DMS153 (cell line): ENCODE results near the gene SOX18.
"Not testable (repeated sequence)": the region's sequence is repeated elsewhere in the genome, so short reads cannot be mapped to it uniquely, and the experiment has no call there.

ENCODE experiments used
- DNase-seq: peaks from one replicate; lab custom pipeline; 2025; lab: John Stamatoyannopoulos, UW

Gene SOX18

DNA sequence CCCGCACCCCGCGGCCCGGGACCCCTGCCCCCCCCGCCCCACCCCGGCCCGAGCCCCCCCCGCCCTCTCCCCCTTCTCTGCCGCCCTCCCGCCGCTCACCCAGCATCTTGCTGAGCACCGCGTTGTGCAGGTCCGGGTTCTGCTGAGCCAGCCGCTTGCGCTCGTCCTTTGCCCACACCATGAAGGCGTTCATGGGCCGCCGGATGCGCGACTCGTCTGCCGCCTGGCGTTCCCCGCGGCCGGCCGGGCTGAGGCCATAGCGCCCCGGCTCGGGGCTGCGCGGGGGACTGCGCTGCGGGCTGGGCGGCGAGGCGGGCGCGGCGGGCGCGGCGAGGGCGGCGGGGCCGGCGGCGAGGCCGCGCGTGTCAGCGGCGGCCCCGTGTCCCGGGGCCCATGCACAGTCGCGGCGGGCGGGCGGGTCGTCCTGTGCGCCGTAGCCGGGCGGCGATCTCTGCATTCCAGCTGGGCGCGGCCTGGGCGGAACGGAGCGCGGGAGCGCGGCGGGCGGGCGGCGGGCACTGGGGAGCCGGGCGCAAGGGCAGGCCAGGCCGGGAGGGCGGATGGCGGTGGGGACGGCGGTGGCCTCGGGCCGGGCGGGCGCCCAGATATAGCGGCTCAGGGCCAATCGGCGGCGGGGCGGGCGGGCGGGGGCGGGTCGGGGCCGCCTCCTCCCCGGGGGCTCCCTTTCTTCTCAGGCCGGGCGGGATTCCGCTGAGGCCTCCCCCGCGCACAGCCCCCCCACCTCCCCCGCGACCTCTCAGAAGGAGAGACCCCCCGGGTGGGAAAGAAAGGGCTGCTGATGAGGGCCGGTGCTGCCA, at the start of gene SOX18:
Gene SOX18, minus strand, starts transcription at position 580 of the 818 bp plus-strand sequence. Its CDS starts 123 bp downstream, at position 457.
- no peak for DNase-seq

DNA sequence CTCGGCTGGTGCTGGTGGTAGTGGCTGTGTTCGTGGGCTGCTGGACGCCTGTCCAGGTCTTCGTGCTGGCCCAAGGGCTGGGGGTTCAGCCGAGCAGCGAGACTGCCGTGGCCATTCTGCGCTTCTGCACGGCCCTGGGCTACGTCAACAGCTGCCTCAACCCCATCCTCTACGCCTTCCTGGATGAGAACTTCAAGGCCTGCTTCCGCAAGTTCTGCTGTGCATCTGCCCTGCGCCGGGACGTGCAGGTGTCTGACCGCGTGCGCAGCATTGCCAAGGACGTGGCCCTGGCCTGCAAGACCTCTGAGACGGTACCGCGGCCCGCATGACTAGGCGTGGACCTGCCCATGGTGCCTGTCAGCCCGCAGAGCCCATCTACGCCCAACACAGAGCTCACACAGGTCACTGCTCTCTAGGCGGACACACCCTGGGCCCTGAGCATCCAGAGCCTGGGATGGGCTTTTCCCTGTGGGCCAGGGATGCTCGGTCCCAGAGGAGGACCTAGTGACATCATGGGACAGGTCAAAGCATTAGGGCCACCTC, 49.1 kb upstream of the SOX18 start:
- DNase-seq, result no peak

DNA sequence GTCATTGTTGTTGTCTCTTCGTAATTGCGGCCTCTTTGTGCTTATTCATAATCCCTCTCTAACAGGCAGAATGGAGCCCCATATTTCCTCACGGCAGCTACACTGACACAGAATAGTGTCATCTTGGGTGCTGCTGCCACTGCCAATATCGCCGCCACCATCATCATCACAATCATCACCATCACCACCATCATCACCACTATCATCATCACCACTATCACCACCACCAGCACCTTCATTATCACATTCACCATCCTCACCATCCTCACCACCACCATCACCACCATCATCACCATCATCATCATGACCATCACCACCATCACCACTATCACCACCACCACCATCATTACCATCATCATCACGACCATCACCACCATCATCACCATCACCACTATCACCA, 47.1 kb upstream of the SOX18 start:
- no peak for DNase-seq

DNA sequence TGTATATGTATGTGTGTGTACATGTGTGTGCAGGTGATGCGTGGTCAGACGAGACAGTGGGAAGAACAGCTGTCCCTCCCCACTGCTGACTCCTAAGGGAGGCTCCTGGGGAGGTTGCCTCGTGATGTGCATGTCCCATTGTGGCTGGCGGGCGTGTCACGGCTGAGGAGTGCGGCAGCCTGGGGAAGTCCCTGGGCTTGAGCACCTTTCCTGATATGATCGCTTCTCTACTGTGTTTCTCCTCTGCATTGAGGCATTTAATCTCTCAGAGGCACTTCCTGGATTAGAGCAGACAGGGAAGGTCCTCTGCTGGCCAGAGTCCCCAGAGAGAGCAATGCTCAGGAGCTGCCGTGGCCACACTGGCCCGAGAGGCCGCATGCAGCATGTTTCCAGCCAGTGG, 46.5 kb upstream of the SOX18 start:
- no peak for DNase-seq

DNA sequence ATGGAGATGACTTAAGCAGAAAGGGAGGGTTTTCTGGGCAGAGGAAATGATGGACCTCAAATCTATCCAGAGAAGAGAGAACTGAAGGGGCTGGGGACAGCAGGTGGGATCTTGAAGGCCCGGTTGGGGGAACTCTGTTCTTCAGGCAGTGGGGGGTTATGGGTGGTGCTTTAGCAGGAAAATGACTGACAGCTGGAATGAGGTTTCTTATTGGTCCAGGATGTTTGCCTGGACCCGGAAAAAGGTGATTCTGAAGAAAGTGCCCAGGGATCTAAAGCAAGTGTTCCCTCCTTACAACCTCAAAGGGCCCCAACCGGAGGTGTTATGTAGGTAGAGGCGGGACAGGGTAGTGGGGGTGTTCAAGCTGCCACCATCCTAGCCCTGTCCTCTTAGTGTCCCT, 46.0 kb upstream of the SOX18 start:
- no peak for DNase-seq

DNA sequence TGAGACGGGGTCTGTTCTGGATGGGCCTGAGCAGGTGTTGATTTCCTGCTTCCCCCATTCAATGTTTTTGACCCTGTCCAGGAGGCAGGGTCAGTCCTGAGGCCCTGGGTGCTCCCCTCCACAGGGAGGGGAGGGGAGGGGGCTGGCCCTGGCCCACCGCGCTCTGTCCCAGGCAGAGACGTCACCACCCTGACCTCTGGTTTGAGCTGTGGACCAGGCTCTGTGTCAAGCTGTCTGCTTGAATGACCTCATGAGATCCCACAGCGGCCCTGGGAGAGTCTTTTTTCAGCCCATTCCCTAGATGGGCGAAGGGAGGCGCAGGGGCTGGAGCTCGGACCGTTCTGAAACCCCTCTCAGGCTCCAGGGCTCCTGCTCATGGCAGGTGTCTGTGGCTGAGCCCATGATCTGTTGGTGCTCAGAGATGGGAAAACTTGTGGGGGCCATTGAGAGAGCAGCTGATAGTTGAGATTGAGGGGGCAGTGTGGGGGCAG, 43.6 kb upstream of the SOX18 start:
- DNase-seq, result no peak

DNA sequence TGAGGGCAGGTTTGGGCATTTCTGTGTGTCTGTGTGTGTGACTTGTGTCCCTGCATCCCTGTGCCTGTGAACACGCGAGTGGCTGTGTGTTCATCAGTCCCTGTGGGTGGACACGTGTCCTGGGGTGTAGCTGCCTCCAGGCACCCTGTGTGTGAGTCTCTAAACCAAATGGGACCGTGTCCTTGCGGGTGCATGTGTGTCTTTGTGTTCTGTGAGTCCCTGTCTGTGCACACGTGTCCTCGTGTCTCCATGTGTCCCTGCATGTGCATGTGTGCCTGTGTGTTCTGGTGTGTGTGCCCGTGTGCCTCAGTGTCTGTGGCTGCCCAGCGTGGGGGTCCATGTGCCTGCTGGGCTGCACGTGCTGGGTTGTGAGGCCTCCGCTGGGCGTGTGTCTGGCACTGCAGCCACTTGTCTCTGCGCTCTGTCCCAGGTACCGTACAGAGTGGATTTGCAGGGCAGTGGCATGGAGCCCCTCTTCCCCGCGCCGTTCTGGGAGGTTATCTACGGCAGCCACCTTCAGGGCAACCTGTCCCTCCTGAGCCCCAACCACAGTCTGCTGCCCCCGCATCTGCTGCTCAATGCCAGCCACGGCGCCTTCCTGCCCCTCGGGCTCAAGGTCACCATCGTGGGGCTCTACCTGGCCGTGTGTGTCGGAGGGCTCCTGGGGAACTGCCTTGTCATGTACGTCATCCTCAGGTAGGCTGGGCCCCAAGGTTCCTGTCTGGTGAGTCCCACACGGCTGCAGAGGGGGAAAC, 43.0 kb upstream of the SOX18 start:
- no peak for DNase-seq

DNA sequence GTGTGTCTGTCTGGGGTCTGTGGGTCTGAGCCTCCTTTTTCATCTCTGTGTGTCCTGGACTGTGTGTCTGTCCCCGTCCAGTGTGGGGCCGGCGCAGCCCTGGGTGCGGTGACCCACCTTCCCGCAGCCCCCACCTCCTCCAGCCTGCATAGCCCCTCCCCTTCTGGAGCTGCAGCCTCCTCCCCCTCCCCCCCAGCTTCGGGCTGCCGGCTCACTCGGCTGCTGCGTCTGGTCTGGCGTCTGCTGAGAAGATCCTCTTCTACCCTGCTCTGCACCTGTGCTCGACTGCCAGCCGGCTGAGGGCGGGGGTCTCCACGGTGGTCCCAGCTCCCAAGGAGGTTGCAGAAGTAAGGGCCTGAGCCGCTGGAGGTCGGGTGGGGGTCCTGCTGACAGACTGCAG, 42.3 kb upstream of the SOX18 start:
- no peak for DNase-seq

DNA sequence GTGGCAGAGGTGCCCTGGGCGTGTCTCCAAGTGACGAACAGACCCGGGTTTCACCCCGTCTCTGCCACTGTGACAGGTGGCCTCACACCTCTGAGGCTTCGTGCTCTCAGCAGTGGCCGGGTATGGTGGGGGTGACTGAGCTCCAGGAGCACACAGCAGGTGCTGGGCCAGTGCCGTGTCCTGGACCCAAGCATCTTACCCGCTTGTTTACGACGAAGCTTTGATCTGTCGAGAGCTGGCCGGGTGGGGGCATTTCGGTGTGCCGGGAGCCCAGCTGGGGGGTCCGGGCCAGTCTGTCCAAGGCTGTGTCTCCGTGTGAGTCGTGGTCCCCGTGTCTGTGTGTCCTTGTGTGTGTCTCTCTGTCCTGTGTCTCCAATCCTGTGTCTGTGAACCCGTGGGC, 41.9 kb upstream of the SOX18 start:
- DNase-seq, result no peak

DNA sequence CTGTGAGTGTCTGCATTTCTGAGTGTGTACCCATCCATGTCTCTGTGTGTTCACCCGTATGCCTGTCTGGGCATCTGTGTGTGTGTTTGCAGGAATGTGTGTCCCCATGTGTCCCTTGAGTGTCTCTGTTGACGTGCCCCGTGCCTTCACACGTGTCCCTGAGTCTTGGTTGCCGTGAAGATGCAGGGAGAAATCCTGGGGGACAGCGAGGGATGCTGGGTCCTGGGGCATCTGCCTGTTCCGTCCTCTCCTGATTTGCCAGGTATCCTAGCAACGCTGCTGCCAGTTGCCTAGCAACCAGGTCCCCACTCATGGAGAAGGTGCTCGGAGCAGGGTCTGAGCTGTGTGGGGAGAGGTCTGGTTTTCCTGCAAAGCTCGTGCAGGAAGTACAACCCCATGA, 40.7 kb upstream of the SOX18 start:
- no peak for DNase-seq

DNA sequence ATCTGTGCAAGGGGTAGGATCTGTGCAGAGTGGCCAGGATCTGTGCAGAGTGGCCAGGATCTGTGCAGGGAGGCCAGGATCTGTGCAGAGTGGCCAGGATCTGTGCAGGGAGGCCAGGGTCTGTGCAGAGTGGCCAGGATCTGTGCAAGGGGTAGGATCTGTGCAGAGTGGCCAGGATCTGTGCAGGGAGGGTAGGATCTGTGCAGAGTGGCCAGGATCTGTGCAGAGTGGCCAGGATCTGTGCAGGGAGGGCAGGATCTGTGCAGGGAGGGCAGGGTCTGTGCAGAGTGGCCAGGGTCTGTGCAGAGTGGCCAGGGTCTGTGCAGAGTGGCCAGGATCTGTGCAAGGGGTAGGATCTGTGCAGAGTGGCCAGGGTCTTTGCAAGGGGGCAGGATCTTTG, 39.1 kb upstream of the SOX18 start:
- not testable (repeated sequence) for DNase-seq

DNA sequence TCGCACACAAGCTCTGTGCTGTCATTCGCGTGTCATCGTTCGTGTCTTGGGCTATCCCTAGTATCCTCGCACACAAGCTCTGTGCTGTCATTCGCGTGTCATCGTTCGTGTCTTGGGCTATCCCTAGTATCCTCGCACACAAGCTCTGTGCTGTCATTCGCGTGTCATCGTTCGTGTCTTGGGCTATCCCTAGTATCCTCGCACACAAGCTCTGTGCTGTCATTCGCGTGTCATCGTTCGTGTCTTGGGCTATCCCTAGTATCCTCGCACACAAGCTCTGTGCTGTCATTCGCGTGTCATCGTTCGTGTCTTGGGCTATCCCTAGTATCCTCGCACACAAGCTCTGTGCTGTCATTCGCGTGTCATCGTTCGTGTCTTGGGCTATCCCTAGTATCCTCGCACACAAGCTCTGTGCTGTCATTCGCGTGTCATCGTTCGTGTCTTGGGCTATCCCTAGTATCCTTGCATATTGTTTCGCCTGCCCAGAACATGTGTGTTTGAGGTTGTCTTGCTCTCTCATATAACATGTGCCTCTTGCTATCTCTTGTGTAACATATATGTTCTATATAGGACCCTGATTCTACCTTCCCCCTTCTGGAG, 37.9 kb upstream of the SOX18 start:
- not testable (repeated sequence) for DNase-seq

DNA sequence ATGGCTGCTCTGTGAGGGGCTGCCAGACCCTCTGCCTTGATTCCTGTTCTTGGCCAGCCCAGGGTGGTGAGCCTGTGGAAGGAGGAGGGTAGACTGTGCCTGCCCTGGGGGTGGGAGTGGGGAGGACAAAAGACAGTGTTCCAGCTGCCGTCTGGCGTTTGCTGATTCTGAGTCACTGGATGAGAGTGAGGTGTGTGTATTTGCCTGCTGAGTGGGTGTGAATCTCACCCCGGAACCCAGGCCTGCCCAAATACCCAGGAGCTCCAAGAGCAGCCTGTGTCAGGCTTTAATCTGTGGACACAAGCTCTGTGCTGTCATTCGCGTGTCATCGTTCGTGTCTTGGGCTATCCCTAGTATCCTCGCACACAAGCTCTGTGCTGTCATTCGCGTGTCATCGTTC, 37.4 kb upstream of the SOX18 start:
- no peak for DNase-seq

DNA sequence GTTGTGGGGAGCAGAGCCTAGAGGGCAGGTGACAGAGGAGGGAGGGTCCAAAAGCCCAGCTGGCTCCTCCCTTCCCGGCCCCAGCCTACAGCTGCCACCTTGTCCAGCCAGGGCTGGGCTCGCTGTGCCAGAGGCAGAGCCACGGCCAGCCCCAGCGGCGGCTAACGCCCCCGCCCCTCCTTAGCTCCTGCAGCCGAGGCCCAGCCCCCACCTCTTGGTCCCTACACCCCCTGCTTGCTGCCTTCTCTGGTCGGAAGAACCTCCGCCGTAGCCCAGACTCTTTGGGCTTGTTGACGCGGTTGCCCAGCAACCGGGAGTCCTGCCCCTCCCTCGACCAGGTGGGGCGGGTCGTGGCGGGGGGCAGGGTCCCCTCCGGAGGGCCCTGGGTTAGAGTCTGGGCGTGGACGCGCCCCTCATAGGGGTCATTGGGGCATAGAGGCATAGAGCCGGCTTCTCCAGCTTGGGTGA, 35.3 kb upstream of the SOX18 start:
- no peak for DNase-seq

DNA sequence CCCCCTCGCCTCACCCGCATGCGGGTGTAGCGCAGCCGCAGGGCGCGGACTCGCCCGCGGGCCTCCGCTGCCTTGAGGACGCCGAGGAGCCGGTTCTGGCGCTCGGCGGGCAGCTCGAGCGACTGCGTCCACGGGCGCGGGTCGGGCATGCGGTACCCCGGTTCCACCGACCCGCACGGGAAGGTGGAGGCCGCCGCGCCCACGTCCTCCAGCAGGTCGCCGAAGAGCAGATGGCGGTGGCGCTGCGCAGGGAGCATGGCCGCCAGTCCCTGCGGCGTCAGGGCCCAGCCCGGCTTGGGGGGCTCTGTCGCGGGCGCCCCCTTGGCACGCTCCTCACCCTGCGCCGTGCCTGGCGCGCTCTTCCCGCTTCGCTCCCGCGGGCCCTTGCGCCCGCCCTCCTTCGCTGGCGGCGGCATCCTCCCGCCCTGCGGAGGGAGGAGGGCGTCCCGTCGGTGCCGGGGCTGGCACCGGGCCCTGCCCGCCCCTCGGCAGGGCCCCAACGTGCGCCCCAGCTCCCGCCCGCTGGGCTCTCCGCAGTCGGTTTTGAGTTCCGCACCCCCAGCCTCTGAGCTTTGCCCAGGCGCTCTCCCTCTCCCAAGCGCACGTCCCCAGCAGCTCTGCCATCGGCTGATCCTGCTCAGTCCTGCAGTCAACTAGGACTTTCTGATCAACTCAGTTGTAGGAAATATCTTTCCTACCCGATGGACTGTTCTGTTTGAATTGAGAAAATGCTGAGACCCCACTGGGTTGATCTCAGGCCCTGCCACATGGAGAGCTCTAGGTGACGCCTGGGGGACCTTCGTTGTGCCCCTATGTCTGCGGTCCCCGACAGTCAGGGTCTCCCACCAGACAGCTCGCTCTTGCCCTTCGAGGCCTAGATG, 34.6 kb upstream of the SOX18 start, which contains the start of gene LKAAEAR1:
Gene LKAAEAR1, minus strand, starts transcription at position 595 of the 881 bp plus-strand sequence. Its CDS starts 179 bp downstream, at position 416.
- DNase-seq, result no peak

DNA sequence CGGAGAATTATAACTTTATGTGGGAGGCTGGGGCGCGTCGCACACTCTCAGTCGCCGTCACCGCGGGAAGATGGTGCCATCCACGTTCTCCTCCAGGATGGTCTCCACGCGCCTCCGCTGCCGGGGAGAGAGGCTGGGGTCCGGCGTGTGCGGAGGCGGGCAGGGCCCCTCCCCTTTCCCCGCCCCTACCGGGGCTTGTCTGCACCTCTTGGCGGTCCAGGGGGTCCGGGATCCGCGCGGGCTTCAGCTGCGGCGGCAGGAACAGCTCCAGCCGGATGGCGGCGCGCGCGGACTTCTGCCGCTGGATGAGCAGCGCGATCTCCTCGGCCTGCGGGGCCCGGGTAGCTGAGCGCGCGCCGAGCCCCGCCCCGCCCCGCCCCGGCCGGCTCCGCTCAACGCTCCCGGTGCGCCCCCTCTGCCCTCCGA, 34.0 kb upstream of the SOX18 start:
- DNase-seq, result peak; percentile 25

DNA sequence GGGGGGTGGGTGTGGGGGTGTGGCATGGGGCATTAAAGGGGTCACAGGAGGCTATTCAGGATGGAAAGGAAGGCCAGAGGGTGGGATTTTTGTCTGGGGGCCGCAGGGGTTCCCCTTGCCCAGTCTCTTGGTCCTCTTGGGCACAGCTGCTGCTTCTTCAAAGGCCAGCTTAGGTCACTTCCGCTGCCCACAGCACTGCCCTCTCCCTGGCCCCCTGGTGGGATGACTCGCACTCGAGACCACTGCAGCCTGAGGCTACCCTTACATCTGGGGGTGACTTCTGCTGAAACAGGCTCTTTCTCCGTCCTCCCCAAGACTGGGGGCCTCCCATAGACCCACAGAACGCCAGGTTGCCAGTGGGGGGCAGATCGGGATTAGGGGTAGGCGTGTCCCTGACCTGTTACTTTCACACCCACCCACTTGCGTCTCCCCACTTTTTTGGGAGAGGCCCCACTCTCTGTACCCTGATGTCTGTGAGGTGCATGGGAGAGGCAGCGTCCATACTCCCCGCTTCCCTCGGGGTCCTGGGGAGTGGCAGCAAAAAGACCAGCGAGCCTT, 33.5 kb upstream of the SOX18 start:
- no peak for DNase-seq

DNA sequence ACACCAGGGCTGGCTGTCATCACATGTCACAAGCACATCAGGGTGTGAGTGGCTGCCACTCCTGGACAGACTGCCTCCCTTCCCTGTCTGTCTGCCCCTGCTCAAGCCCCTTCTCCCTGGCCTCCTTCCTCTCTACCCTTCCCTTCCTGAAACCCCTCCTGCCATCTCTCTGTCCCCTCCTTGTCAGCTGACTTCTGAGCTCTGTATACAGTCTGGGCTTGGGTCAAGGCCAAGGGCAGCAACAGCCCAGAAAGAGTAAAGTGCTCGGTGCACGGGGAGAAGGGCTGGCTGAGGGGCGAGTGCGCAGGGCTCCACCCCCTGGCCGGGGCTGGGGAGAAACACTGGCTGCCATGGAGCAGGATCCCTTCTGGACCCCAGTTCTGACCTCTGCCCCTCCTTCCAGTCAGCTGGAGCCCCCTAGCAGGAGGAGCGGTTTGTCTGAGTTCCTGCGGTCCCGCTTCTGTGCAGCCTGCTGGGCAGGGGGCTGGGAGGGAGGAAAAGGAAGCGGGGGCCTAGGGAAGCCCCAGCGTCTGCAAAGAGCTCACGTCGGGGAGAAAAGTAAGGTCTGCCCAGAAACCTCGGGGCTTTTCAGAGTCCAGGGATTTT, 32.8 kb upstream of the SOX18 start:
- no peak for DNase-seq

DNA sequence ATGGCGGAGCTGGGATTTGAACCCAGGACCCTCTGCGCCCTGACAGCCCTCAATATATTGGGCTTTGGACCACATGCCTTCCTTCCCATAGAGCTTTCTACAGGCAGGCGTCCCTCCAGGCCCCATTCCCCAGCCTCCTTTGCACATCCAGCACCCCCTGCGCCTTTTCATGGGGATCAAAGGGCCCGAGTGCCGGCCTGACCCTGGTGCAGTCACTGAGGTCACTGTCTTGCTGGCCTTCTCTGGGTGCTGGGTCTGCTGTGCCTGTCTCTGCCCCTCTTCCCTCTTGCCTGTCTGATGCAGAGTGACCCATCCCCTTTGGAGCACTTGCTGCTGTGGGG, 32.2 kb upstream of the SOX18 start:
- DNase-seq, result no peak

DNA sequence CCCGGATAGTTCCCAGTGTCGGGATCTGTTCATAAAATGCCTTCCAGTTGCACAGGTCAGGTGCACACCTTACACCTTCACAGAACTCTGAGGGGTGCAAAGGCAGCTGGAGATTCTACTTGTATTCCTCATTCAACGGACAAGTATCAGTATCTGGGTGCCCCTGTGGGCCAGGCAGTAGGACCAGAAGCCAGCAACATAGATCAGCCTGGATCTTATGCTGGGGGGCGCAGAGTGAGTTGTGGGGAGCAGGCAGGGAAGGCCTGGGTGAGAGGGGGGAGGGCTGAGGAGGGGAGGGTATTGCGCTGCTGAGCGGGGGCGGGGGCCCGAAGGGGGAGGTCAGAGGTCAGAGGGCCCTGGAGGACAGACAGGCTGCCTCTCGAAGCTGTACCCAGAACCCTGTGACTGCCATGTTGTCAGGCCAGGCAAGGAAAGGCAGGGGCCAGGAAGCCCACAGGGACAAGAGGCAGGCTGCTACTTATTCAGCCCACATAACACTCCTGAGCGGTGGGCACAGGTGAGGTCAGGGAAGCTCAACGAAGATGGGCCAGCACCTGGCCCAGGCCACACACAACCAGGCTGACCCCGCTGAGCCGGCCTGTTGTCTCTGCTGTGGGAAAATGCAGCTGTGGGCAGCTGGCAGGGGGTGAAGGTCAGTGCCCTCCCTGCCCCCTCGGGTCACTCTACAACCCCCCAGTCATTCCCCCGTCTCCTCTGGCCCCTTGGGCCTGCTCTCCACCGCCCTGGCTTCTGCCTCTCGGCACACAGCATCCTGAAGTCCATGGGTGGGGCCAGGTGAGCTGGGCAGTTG, 31.6 kb upstream of the SOX18 start:
- DNase-seq, result no peak
